ENCODE results near the gene ZSCAN10. TPM values are rescaled to one million over a fixed set of nuclear protein-coding genes. Genes with fewer than 3 reads are reported as not detected.
"Not testable (repeated sequence)": the region's sequence is repeated elsewhere in the genome, so short reads cannot be mapped to it uniquely, and the experiment has no call there.

ZSCAN10 gene
- polyA plus RNA-seq, result not detected

GRCh38 chr16:3098459-3099394 is at the start of gene ZSCAN10:
ZSCAN10 (minus strand) TSS chr16:3099294; CDS start chr16:3092937, 6,357 bp downstream.
- 53 to 58% (median 56%) methylated on average over 19 to 21 of the region's 21 CpGs for WGBS, 3 donors
- H3K27ac ChIP-seq (ENCODE audit: low read depth, low read length), result no peak within 1 kb of the TSS

GRCh38 chr16:3148256-3149192 is 49.4 kb upstream of the ZSCAN10 start:
- WGBS, 3 donors, result 89 to 94% (median 93%) methylated on average over 13 of the region's 13 CpGs
- H3K27ac ChIP-seq (ENCODE audit: low read depth, low read length), result no peak overlapping the region

GRCh38 chr16:3147757-3148104 is 48.6 kb upstream of the ZSCAN10 start:
- 93 to 96% (median 94%) methylated on average over 5 of the region's 5 CpGs for WGBS, 3 donors

GRCh38 chr16:3147046-3147756 is 48.1 kb upstream of the ZSCAN10 start:
- 88 to 93% (median 91%) methylated on average over 16 of the region's 16 CpGs for WGBS, 3 donors
- no peak overlapping the region for H3K27ac ChIP-seq (ENCODE audit: low read depth, low read length)

More at GRCh38 chr16:3147757-3148104, 48.6 kb upstream of the ZSCAN10 start:
- no peak overlapping the region for H3K27ac ChIP-seq (ENCODE audit: low read depth, low read length)

GRCh38 chr16:3145660-3146059 is 46.6 kb upstream of the ZSCAN10 start:
- 75 to 84% (median 80%) methylated on average over 11 to 12 of the region's 12 CpGs for WGBS, 3 donors
- H3K27ac ChIP-seq (ENCODE audit: low read depth, low read length), result no peak overlapping the region

GRCh38 chr16:3145151-3145550 is 46.1 kb upstream of the ZSCAN10 start:
- 83 to 91% (median 86%) methylated on average over 10 of the region's 10 CpGs for WGBS, 3 donors
- H3K27ac ChIP-seq (ENCODE audit: low read depth, low read length), result no peak overlapping the region

- H3K27ac ChIP-seq (ENCODE audit: low read depth, low read length), result no peak overlapping the region
- 73 to 78% (median 74%) methylated on average over 18 of the region's 18 CpGs for WGBS, 3 donors
These were observed 45.4 kb upstream of the ZSCAN10 start for GRCh38 chr16:3144321-3144983.

GRCh38 chr16:3143598-3144320 is 44.7 kb upstream of the ZSCAN10 start:
- 64 to 84% (median 83%) methylated on average over 19 to 23 of the region's 23 CpGs for WGBS, 3 donors
- H3K27ac ChIP-seq (ENCODE audit: low read depth, low read length), result no peak overlapping the region

- 92 to 95% (median 94%) methylated on average over 11 of the region's 11 CpGs for WGBS, 3 donors
- H3K27ac ChIP-seq (ENCODE audit: low read depth, low read length), result no peak overlapping the region
These were observed 44.1 kb upstream of the ZSCAN10 start for GRCh38 chr16:3143189-3143588.

- no peak overlapping the region for H3K27ac ChIP-seq (ENCODE audit: low read depth, low read length)
- WGBS, 3 donors, result 89 to 93% (median 90%) methylated on average over 13 of the region's 13 CpGs
These were observed 43.7 kb upstream of the ZSCAN10 start for GRCh38 chr16:3142770-3143169.

GRCh38 chr16:3142327-3142726 is 43.2 kb upstream of the ZSCAN10 start:
- H3K27ac ChIP-seq (ENCODE audit: low read depth, low read length), result no peak overlapping the region
- WGBS, 3 donors, result 95 to 98% (median 97%) methylated on average over 22 of the region's 22 CpGs

- H3K27ac ChIP-seq (ENCODE audit: low read depth, low read length), result no peak overlapping the region
- 96 to 97% (median 96%) methylated on average over 23 of the region's 23 CpGs for WGBS, 3 donors
These were observed 42.8 kb upstream of the ZSCAN10 start for GRCh38 chr16:3141781-3142311.

GRCh38 chr16:3140603-3141427 is 41.7 kb upstream of the ZSCAN10 start:
- 94 to 96% (median 96%) methylated on average over 54 to 69 of the region's 69 CpGs for WGBS, 3 donors
- no peak overlapping the region for H3K27ac ChIP-seq (ENCODE audit: low read depth, low read length)

GRCh38 chr16:3139561-3139960 is 40.5 kb upstream of the ZSCAN10 start:
- WGBS, 3 donors, result 91 to 93% (median 91%) methylated on average over 9 of the region's 9 CpGs
- not testable (repeated sequence) for H3K27ac ChIP-seq (ENCODE audit: low read depth, low read length)

- WGBS, 3 donors, result 87 to 93% (median 92%) methylated on average over 14 of the region's 14 CpGs
- H3K27ac ChIP-seq (ENCODE audit: low read depth, low read length), result no peak overlapping the region
These were observed 39.8 kb upstream of the ZSCAN10 start for GRCh38 chr16:3138823-3139426.

- 87 to 93% (median 88%) methylated on average over 21 of the region's 21 CpGs for WGBS, 3 donors
These were observed 39.2 kb upstream of the ZSCAN10 start for GRCh38 chr16:3138342-3138741.

More at GRCh38 chr16:3138342-3138741, 39.2 kb upstream of the ZSCAN10 start:
- no peak overlapping the region for H3K27ac ChIP-seq (ENCODE audit: low read depth, low read length)

Measured in adipose tissue (tissue), 3 donors.